ENCODE data around the gene EML4.
"Not testable (repeated sequence)": the region's sequence is repeated elsewhere in the genome, so short reads cannot be mapped to it uniquely, and the experiment has no call there.

The EML4 gene

DNA sequence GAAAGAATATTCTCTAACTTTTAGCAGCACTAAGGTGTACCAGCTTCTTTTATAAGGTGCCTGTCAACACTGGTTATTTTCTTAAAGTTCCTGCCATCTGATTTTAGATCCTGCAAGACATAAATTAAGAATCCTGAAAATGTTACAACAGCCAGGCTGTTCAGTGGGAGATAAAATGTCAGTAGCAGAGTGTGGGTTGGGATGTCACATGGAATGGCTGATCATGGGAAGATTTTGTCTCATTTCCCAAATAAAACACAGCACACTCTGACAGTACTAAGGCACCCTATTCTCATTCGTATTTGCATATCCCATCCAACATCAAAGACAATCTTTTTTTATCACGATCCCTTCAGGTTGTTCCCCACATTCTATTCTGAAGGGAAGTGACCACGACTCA is 194.3 kb downstream of the EML4 start:
- no peak for DNase-seq

DNA sequence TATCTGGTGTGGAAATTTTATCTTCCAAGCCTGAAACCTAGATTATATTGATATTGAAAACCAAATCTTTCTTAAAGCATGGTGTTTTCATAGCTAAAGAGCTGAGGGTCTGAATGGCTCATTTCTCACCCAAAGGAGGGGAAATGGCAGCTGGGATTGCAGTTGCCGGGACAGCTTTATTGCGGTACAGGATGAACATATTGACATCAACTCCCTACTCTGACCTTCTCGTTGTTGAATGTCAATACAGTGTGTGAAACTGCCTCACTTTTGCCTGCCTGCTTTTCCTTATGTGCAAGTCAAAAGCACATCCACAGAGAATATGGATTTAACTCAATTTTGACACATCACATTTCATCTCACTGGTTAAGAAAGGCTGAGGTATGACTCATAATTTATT is 195.5 kb downstream of the EML4 start:
- no peak for DNase-seq

DNA sequence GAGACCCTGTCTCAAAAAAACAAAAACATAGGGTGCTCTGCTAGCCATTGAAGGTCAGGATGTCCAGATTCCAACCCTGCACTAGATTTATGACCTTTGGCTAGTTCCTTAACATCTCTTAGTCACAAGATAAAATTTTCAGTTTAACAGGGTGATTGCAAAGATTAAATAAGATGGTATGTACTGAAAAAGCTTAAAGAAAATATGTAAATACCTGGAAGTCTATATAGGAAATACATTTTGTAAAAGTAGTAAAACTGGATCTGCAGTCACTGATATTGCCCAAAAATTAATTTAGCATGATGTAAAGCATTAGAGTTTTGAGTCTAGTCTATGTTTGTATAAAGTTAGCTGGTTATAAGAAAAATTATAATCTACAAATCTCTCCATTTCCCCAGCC is 197.3 kb downstream of the EML4 start:
- no peak for DNase-seq

DNA sequence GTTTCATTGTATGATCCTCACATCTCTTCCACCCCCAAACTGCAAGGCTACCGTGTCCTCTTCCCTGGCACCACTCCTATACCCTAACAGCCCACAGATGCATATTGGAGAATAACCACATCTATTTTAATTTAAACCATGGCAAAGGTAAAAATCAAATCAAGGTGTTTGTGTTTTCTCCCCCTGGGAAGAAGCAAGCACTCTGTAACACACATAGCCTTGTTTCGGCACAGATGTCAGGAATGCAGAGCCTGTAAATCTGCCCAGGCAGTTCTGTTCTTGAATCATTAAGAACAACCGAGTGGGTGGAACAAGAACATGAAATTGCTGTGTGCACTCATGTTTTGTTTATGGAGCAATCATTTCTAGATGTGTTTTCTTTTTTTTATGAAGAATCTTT is 198.7 kb downstream of the EML4 start:
- no peak for DNase-seq

DNA sequence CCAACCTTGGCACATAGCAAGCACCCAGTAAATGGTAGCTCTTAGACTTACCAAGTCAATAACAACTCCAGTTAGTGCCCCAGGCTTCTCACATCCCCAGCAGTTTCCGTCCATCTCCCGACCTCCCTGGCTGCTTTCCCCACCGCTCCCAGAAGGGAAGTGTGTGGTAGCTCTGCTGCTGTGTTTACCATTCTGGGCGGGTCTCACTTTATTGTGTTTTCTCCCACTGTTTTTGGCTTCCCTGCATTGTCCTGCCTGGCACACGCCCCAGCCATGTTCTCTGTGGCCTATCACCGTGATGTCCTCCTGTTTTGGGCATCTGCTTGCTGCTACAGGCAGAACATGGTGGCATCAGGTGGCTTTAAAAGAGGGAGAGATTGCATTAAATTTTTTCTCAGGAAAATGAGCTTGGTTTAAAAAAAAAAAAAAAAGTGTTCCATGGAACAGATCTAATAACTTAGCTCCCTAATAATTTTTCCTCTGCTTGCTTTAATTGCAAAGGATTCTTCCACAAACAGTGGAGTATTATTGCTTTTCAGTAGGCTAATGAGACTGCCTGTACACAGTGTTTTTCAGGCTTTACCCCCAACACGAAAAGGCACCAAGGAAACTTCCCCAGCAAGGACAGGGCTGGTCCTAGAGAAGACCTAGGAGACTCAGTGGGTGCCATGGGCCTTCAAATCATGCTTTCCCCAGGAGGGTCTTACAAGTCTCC is 199.8 kb downstream of the EML4 start:
- DNase-seq = no peak

DNA sequence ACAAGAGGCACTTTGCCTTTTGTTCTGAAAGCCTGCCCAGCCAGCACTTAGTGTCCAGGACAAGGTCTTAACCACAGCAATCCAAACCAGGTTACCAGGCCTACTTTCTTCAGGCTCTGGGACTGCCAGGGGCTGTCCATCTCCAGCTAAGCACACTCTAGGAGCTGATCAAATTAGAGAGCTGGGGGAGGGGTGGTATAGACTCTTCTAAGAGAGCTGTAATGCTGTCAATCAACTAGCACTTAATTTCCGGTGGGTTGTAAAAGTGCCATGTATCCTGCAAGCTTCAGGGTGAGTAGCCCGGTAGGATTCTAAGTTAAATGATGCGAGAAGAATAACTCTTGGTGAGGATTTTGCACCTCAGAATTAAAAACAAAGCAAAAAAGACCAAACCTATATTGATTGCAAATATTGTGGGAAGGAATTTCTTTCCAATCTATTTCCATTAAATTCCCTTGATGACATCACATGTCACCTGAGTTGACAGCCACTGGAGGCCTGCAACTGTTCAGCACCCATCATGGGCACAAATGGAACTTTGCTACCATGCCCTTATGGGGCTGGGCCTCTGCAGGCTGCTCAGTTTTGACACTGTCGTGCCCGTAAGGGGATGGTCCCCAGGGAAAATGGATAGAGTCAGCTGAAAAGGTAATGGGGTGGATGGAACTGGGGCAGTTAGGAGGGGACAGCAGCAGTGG is 200.5 kb downstream of the EML4 start:
- DNase-seq = no peak

DNA sequence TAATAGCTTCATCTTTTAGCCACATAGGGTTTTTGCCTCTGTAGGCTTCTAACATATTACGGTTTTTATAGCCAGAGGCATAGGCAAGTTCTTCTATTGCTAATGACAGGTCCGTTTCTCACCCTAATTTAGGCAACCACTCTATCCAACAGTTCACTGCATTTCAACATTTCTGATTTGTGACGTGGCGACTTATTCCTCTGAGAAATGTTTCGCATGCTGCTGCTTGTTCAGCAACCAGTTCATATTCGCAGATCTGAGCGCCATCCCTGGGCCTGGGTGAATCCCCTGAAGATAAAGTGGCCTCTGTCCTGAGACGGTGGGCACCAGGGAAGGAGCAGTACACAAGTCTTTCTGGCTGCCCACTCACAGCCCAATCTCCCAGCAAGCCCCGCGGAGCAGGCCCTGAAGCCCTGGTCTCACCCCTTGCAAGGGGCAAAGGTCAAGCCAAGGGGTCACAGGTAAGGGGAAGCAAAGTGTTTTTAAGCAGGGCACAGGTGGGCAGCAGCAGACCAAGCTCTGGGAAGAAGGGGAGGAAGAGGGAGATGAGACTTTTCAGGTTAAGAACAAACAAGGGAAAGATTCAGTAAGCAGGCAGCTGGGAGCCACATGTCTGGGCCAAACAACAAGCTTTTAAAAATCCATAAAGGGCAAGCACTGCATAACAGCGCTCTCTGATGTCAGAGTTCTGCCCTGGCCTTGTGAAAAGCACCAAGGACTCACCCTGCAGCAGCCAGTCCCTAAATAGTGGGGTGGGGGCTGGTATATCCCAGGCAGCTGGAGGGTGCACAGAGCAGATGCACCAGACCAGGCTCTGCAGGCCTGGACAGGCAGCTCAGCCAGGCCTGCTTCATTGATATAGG is 202.7 kb downstream of the EML4 start:
- no peak for DNase-seq

DNA sequence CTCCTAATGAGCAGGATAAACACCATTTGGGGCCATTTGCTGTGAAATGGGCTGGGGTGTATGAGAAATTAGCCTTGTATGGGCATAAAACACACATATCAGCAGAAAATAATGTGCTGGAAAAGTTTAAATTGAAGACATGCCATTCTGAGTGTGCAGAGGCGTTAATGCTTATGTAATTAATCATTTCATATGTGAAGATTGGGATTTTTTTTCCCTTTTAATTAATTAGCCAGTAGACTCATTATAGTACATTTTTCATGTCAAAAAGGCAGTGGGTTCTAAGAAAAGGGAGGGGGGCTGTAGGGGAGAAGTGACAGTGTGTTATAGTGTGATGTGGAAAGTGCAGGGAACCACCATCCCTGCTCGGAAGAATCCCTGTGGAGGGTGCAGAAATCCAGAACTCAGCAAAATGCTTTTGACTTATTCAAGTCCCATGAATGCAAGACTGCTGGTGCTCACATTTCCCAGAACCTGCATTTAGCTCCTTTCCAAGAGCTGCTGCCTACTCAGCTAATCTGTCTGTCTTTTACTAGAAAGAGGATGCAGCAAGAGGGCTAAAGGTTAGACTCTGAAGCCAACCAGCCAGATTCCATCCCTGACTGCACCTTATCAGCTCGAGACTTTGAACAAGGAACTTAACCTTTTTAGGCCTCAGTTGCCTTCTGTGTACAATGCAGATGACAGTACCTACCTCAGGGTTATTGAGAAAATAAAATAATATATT is 203.5 kb downstream of the EML4 start:
- no peak for DNase-seq

DNA sequence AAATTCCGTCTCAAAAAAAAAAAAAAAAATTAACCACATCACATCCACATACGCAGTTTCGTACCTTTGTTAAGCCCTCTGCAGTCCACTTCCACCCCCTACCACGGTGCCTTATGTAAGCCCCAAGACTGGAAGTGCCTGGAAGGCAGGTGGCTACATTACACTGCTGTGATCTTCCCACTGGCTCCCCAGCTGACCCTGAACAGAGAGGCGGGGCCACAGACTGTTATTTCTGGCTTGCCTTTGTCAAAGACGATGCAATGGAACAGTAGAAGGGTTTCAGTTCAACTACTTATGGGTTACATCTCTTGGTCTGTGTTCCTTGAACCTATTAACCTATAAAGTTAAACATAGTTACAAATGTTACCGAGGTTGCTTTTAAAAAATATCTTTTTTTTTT is 207.6 kb downstream of the EML4 start:
- DNase-seq = no peak

DNA sequence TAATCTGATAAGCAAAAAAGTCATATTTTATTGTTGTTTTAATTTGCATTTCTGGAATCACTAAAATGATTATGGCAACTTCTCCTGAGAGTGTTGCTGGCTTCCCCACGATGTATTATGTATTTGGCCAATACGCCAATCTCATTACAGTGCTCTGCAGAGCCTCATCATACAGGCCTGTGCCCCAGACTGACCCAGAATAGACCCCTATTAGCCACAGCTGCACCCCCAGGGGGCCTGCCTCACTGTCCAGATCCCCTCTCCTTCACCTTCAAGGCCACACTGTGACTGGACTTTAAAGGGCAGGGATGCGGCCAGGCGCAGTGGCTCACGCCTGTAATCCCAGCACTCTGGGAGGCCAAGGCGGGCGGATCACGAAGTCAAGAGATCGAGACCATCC is 209.3 kb downstream of the EML4 start:
- no peak for DNase-seq

DNA sequence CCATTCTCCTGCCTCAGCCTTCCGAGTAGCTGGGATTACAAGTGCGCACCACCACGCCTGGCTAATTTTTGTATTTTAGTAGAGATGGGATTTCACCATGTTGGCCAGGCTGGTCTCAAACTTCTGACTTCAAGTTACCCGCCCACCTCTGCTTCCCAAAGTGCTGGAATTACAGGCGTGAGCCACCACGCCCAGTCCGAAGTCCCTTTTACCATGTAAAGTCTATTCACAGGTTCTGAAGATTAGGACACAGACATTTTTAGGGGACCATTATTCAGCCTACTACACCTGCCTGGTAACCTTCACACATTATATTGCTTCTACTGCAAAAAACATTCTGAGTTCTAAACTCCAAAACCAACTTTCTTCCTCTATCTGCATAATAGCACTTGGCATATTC is 210.9 kb downstream of the EML4 start:
- DNase-seq = not testable (repeated sequence)

DNA sequence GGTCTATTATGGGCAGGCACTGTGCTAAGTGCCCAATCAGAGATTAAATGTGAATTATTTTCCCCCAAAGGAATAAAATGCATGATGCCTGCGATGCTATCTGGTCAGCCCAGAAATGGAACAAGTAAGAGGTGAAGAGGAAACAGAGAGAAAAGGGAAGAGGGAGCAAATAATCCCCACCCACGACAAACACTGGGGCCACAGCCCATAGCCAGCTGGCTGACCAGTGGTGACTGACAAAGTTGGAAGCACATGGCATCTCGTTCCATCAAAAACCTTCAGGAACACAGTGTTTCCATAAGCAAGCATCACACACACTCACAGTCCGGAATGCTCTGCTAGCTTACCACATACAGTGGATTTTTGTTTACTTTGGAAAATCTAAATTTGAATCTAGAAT is 213.0 kb downstream of the EML4 start:
- no peak for DNase-seq

Data from activated naive CD4-positive, alpha-beta T cell (primary cell).